Esophagus squamous epithelium (tissue), 5 donors: ENCODE results near the gene ICAM3. TPM values are rescaled to one million over a fixed set of nuclear protein-coding genes. Genes with fewer than 3 reads are reported as not detected.

Experiments
- DNase-seq: peaks from one replicate; lab custom pipeline; 2025; lab: John Stamatoyannopoulos, UW
- H3K27ac ChIP-seq, 4 donors: fragments of 200-600 bp; sonication (generic); one replicate each; pipeline ENCODE4 v1.5.1; 2016 to 2019; ENCODE audit warnings: mild to moderate bottlenecking in 1 of 4
- H3K27me3 ChIP-seq, 4 donors: fragments of 200-600 bp; sonication (generic); 1 replicate in 3 of 4; 2 replicates in 1 of 4; pipeline versions ENCODE4 v1.5.1 to v1.6.0; 2017 to 2021; ENCODE audit warnings: antibody characterized with exemption in 1 of 4
- H3K36me3 ChIP-seq, 3 donors: fragments of 200-600 bp; sonication (generic); one replicate each; pipeline ENCODE4 v1.5.1; 2016 to 2019
- H3K4me1 ChIP-seq, 3 donors: fragments of 200-600 bp; sonication (generic); one replicate each; pipeline ENCODE4 v1.5.1; 2017 to 2019
- H3K4me3 ChIP-seq, 4 donors: fragments of 200-600 bp; sonication (generic); 1 replicate in 3 of 4; 2 replicates in 1 of 4; pipeline ENCODE4 v1.5.1; 2016 to 2019; ENCODE audit warnings: mild to moderate bottlenecking in 2 of 4, moderate library complexity in 1 of 4
- H3K9me3 ChIP-seq, 3 donors: fragments of 200-600 bp; sonication (generic); one replicate each; pipeline ENCODE4 v1.5.1; 2016 to 2019
- CTCF ChIP-seq, 6 experiments: fragments of 450-650 bp in 4 of 6; fragments of 200-600 bp in 2 of 6; sonication (generic) in 2 of 6; IDR thresholded peaks; one replicate each; pipeline ENCODE4 v1.5.1; 2016 to 2019; ENCODE audit warnings: antibody characterized with exemption in 6 of 6, mild to moderate bottlenecking in 4 of 6, moderate library complexity in 4 of 6
- POLR2A ChIP-seq, 4 donors: fragments of 450-650 bp; IDR thresholded peaks; one replicate each; pipeline ENCODE4 v1.6.1; 2017; ENCODE audit warnings: antibody characterized with exemption in 4 of 4, mild to moderate bottlenecking in 4 of 4, moderate library complexity in 3 of 4
- WGBS, 2 donors: methylation state at CpG; one replicate each; pipeline ENCODE4 v1.1.5; 2018; 5-methylcytosine and 5-hydroxymethylcytosine counted together
- intact Hi-C: fragments of 100-400 bp; cut with DNase I; formaldehyde crosslinking; loops from one replicate; pipeline ENCODE4 v1.15.0; 2022
- total RNA-seq, 4 donors: library from RNA; depleted of rRNA; stranded (reverse); fragments of >200 nt; gene quantifications; one replicate each; pipeline ENCODE4 v1.1.0, GENCODE V29; 2016
- donor health status: DM: yes; HTN: yes; CAD: no.

Gene ICAM3
- total RNA-seq, 4 donors from 2014 or later: 4.3 to 22.7 (median 8.0) TPM

GRCh38 chr19:10288662-10289166 lies 50.7 kb downstream of the ICAM3 start:
- Histone ChIP-seq H3K9me3 (no peaks in the 10 kb centered on the region), H3K4me1 (peaks cover 62 to 92% (median 65%) of the 10 kb centered on the region in 3 donors), H3K36me3 (peaks cover 0 to 23% (median 11%) of the 10 kb centered on the region in 3 donors), H3K27ac (peak overlapping the region in 1 of 4 donors; percentile 41), H3K4me3 (peak overlapping the region; percentile 20 to 66 (median 41)), H3K27me3 (peaks cover 11 to 74% (median 27%) of the 10 kb centered on the region in 4 donors)
- no peak for DNase-seq
- TF ChIP-seq CTCF (IDR thresholded peaks at IDR 0.05) (no peak), POLR2A (IDR thresholded peaks at IDR 0.05) (no peak)
- intact Hi-C loops: no loop called here
- 8 to 10% methylated on average over 2 to 8 of the region's 23 CpGs for WGBS, 2 donors

DNA sequence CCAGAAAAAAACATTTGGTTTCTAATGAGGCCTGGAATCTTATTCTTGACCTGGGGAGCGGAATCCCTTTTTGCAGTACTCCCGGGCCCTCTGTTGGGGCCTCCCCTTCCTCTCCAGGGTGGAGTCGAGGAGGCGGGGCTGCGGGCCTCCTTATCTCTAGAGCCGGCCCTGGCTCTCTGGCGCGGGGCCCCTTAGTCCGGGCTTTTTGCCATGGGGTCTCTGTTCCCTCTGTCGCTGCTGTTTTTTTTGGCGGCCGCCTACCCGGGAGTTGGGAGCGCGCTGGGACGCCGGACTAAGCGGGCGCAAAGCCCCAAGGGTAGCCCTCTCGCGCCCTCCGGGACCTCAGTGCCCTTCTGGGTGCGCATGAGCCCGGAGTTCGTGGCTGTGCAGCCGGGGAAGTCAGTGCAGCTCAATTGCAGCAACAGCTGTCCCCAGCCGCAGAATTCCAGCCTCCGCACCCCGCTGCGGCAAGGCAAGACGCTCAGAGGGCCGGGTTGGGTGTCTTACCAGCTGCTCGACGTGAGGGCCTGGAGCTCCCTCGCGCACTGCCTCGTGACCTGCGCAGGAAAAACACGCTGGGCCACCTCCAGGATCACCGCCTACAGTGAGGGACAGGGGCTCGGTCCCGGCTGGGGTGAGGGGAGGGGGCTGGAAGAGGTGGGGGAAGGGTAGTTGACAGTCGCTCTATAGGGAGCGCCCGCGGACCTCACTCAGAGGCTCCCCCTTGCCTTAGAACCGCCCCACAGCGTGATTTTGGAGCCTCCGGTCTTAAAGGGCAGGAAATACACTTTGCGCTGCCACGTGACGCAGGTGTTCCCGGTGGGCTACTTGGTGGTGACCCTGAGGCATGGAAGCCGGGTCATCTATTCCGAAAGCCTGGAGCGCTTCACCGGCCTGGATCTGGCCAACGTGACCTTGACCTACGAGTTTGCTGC lies 52.4 kb downstream of the ICAM3 start, which contains the start of gene ICAM4:
ICAM4 (plus strand) TSS at position 153 of the 935 bp plus-strand sequence; CDS start at position 211, 58 bp downstream.
- intact Hi-C loops: no loop called here
- DNase-seq: no peak
- no peak for TF ChIP-seq CTCF (IDR thresholded peaks at IDR 0.05)
- no peak for TF ChIP-seq POLR2A (IDR thresholded peaks at IDR 0.05)
- Histone ChIP-seq H3K4me1 (peaks cover 55 to 82% (median 62%) of the 10 kb centered on the region in 3 donors), H3K4me3 (peak within 1 kb of the TSS in 3 of 4 donors; percentile 22 to 38 (median 23)), H3K27ac (peak within 1 kb of the TSS in 2 of 4 donors; percentile 19 to 70), H3K36me3 (peaks cover 0 to 31% (median 16%) of the 10 kb centered on the region in 3 donors), H3K27me3 (peaks cover 11 to 58% (median 14%) of the 10 kb centered on the region in 4 donors), H3K9me3 (no peaks in the 10 kb centered on the region)
- 3 to 19% methylated on average over 6 to 20 of the region's 59 CpGs for WGBS, 2 donors

GRCh38 chr19:10285393-10285792 lies 54.0 kb downstream of the ICAM3 start:
- 90% methylated on average over 2 to 4 of the region's 4 CpGs for WGBS, 2 donors
- no peak overlapping the region for H3K27ac ChIP-seq
- intact Hi-C loops: no loop called here
- H3K9me3 ChIP-seq: no peaks in the 10 kb centered on the region
- no peak for DNase-seq
- no peak overlapping the region for H3K4me3 ChIP-seq
- TF ChIP-seq CTCF (IDR thresholded peaks at IDR 0.05) (no peak), POLR2A (IDR thresholded peaks at IDR 0.05) (no peak)
- peaks cover 6 to 41% (median 10%) of the 10 kb centered on the region in 4 donors for H3K27me3 ChIP-seq
- peaks cover 0 to 37% (median 16%) of the 10 kb centered on the region in 3 donors for H3K36me3 ChIP-seq
- H3K4me1 ChIP-seq: peaks cover 38 to 65% (median 45%) of the 10 kb centered on the region in 3 donors

DNA sequence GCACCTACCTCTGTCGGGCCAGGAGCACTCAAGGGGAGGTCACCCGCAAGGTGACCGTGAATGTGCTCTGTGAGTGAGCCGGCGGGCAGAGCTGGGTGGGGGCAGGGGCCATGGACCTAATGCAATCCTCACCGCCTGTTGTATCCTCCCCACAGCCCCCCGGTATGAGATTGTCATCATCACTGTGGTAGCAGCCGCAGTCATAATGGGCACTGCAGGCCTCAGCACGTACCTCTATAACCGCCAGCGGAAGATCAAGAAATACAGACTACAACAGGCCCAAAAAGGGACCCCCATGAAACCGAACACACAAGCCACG lies 54.5 kb downstream of the ICAM3 start:
- Histone ChIP-seq H3K27ac (no peak overlapping the region), H3K9me3 (no peaks in the 10 kb centered on the region), H3K36me3 (peaks cover 0 to 37% (median 16%) of the 10 kb centered on the region in 3 donors), H3K27me3 (peaks cover 4 to 36% (median 6%) of the 10 kb centered on the region in 4 donors), H3K4me1 (peaks cover 33 to 60% (median 40%) of the 10 kb centered on the region in 3 donors), H3K4me3 (no peak overlapping the region)
- TF ChIP-seq CTCF (IDR thresholded peaks at IDR 0.05): no peak
- no peak for TF ChIP-seq POLR2A (IDR thresholded peaks at IDR 0.05)
- intact Hi-C loops: no loop called here
- no peak for DNase-seq
- 94 to 100% methylated on average over 4 to 6 of the region's 13 CpGs for WGBS, 2 donors
